WTC11 (cell line): Measurements from ENCODE around the gene SAMD10. TPM values are rescaled to one million over a fixed set of nuclear protein-coding genes. Genes with fewer than 3 reads are reported as not detected.

Source experiments
- ATAC-seq: fragments of 200-7000 bp; cut with Tn5 transposase; 2 replicates; pipeline ENCODE4 v1.10.0; 2021; ENCODE audit warnings: mild to moderate bottlenecking, moderate library complexity
- CTCF ChIA-PET: fragments of 300-600 bp; sonication (Branson Sonifier 250); formaldehyde crosslinking; loops from one replicate; lab custom pipeline; 2021; ENCODE audit warnings: antibody characterized with exemption; lab: Charles Lee
- POLR2A ChIA-PET: fragments of 350-600 bp; sonication (Branson Sonifier 250); formaldehyde crosslinking; loops from one replicate; lab custom pipeline; 2021; ENCODE audit warnings: antibody characterized with exemption; lab: Charles Lee
- DNase-seq: peaks from one replicate; pipeline ENCODE4 v3.0.0; 2021; ENCODE audit warnings: low spot score
- H3K27ac Mint-ChIP-seq: 2 replicates; pipeline ENCODE4 v1.8.0; 2021; ENCODE audit warnings: mixed read lengths
- H3K27me3 Mint-ChIP-seq: 2 replicates; pipeline ENCODE4 v1.8.0; 2021; ENCODE audit warnings: low read depth, mild to moderate bottlenecking, moderate library complexity, mixed read lengths
- H3K36me3 Mint-ChIP-seq: 2 replicates; pipeline ENCODE4 v1.8.0; 2021; ENCODE audit warnings: mixed read lengths
- H3K4me1 Mint-ChIP-seq: 2 replicates; pipeline ENCODE4 v1.8.0; 2022; ENCODE audit warnings: mixed read lengths
- H3K4me3 Mint-ChIP-seq: 2 replicates; pipeline ENCODE4 v1.8.0; 2021; ENCODE audit warnings: mild to moderate bottlenecking, moderate library complexity, mixed read lengths
- H3K9me3 Mint-ChIP-seq: 2 replicates; pipeline ENCODE4 v1.8.0; 2021; ENCODE audit warnings: mixed read lengths
- CBFB ChIP-seq: sonication (generic); formaldehyde crosslinking; IDR thresholded peaks from 2 replicates; pipeline ENCODE4 v1.8.1; 2022; ENCODE audit warnings: mild to moderate bottlenecking, low read depth, missing genetic modification reagents
- FOXK1 ChIP-seq: sonication (generic); formaldehyde crosslinking; IDR thresholded peaks from 2 replicates; pipeline ENCODE4 v1.8.0; 2022; ENCODE audit warnings: mild to moderate bottlenecking, moderate library complexity, missing genetic modification reagents
- GTF2I ChIP-seq: fragments of 250-450 bp; sonication (Bioruptor Pico); conservative IDR thresholded peaks from 2 replicates; pipeline ENCODE4 v1.4.0; 2021; ENCODE audit warnings: mild to moderate bottlenecking
- HMGA2 ChIP-seq: fragments of 250-450 bp; sonication (Bioruptor Pico); IDR thresholded peaks from 2 replicates; pipeline ENCODE4 v1.4.0; 2021; ENCODE audit warnings: mild to moderate bottlenecking, moderate library complexity
- IRF2 ChIP-seq: sonication (generic); formaldehyde crosslinking; IDR thresholded peaks from 2 replicates; pipeline ENCODE4 v1.8.0; 2022; ENCODE audit warnings: low read depth, missing genetic modification reagents, borderline replicate concordance
- NFATC4 ChIP-seq: fragments of 250-450 bp; sonication (Bioruptor Pico); IDR thresholded peaks from 2 replicates; pipeline ENCODE4 v1.9.0; 2021; ENCODE audit warnings: mild to moderate bottlenecking
- OVOL2 ChIP-seq: fragments of 250-450 bp; sonication (Bioruptor Pico); IDR thresholded peaks from 2 replicates; pipeline ENCODE4 v1.9.0; 2021; ENCODE audit warnings: mild to moderate bottlenecking, borderline replicate concordance
- SMAD3 ChIP-seq: sonication (generic); formaldehyde crosslinking; IDR thresholded peaks from 2 replicates; pipeline ENCODE4 v1.8.0; 2022; ENCODE audit warnings: missing genetic modification reagents, mild to moderate bottlenecking, borderline replicate concordance
- TCF7 ChIP-seq: sonication (generic); formaldehyde crosslinking; IDR thresholded peaks from 2 replicates; pipeline ENCODE4 v1.8.0; 2022; ENCODE audit warnings: mild to moderate bottlenecking, low read depth, missing genetic modification reagents, moderate library complexity
- TEAD1 ChIP-seq: sonication (generic); formaldehyde crosslinking; IDR thresholded peaks from 2 replicates; pipeline ENCODE4 v1.8.0; 2022; ENCODE audit warnings: mild to moderate bottlenecking, missing genetic modification reagents
- TEAD4 ChIP-seq: sonication (generic); formaldehyde crosslinking; IDR thresholded peaks from 2 replicates; pipeline ENCODE4 v1.8.0; 2022; ENCODE audit warnings: mild to moderate bottlenecking, missing genetic modification reagents
- TP53 ChIP-seq: sonication (generic); formaldehyde crosslinking; IDR thresholded peaks from 2 replicates; pipeline ENCODE4 v1.8.1; 2023; ENCODE audit warnings: mild to moderate bottlenecking, missing genetic modification reagents
- ZNF121 ChIP-seq: sonication (generic); formaldehyde crosslinking; IDR thresholded peaks from 2 replicates; pipeline ENCODE4 v1.8.0; 2023; ENCODE audit warnings: missing genetic modification reagents
- total RNA-seq: library from RNA; stranded (reverse); gene quantifications from 3 replicates; pipeline ENCODE4 v1.2.3, GENCODE V29; 2021
- TF ChIP-seq, protein P1 (sequence below): fragments of 250-450 bp; sonication (Bioruptor Pico); conservative IDR thresholded peaks from 2 replicates; pipeline ENCODE4 v1.9.0; 2021; ENCODE audit warnings: mild to moderate bottlenecking
- TF ChIP-seq, protein P2 (sequence below): sonication (generic); formaldehyde crosslinking; IDR thresholded peaks from 2 replicates; pipeline ENCODE4 v1.8.1; 2022; ENCODE audit warnings: mild to moderate bottlenecking, moderate library complexity, missing genetic modification reagents
- TF ChIP-seq, protein P3 (sequence below): sonication (generic); formaldehyde crosslinking; IDR thresholded peaks from 2 replicates; pipeline ENCODE4 v1.8.0; 2022; ENCODE audit warnings: mild to moderate bottlenecking, missing genetic modification reagents
- TF ChIP-seq, protein P4 (sequence below): sonication (generic); formaldehyde crosslinking; IDR thresholded peaks from 2 replicates; pipeline ENCODE4 v1.8.1; 2023; ENCODE audit warnings: mild to moderate bottlenecking, missing genetic modification reagents, moderate library complexity

Gene SAMD10
- total RNA-seq, 1 experiment from 2014 or later: 6.2 TPM

DNA sequence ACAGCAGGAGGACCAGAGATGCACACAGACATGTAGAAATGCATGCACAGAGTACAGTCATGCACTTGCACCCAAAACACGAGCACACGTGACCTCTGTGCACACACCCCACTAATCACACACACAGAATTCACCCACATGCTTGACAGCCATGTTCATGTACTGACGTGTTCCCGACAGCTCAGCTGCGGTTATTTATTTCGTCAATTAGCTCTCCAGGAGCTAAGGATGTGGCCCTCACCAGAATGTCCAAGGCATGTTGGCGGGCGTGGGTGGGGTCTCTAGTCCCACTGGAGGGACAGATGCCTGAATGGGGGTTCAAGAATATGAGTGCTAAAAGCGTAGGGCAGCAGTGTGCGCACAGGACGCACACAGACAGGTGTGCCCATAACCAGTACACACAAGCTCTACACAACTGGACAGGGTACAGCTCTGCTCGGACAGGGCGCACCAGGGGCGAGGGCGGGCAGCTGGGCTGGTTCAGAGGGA is 919 bp upstream of the SAMD10 start:
- DNase-seq (no peak), ATAC-seq (no peak)
- H3K36me3 Mint-ChIP-seq: peaks cover 19% of the 10 kb centered on the region
- peak overlapping the region; percentile 94 for H3K4me3 Mint-ChIP-seq
- peak overlapping the region; percentile 87 for H3K27ac Mint-ChIP-seq
- peaks cover 21% of the 10 kb centered on the region for H3K4me1 Mint-ChIP-seq
- CTCF ChIA-PET: interaction anchor here (0.6 to 3.1 kb wide), 77 partner anchors 8 to 704 kb away, joined by 3 to 51 read pairs (median 5); partner anchors contain the start of genes ARFRP1, C20orf204, DNAJC5 and HELZ2
- peaks cover 10% of the 10 kb centered on the region for H3K27me3 Mint-ChIP-seq
- POLR2A ChIA-PET: interaction anchor here (0.6 to 1.3 kb wide), 4 partner anchors 23 to 1914 kb away, joined by 3 to 4 read pairs (median 3); partner anchors contain the start of gene UCKL1
- no peak for TF ChIP-seq TCF7 (CRISPR knock-in tag)
- no peak for TF ChIP-seq FOXK1 (CRISPR knock-in tag)
- TF ChIP-seq OVOL2: no peak
- no peak for TF ChIP-seq HMGA2
- no peak for TF ChIP-seq TEAD4 (CRISPR knock-in tag)
- no peak for TF ChIP-seq SMAD3 (CRISPR knock-in tag)
- TF ChIP-seq, protein P1, sequence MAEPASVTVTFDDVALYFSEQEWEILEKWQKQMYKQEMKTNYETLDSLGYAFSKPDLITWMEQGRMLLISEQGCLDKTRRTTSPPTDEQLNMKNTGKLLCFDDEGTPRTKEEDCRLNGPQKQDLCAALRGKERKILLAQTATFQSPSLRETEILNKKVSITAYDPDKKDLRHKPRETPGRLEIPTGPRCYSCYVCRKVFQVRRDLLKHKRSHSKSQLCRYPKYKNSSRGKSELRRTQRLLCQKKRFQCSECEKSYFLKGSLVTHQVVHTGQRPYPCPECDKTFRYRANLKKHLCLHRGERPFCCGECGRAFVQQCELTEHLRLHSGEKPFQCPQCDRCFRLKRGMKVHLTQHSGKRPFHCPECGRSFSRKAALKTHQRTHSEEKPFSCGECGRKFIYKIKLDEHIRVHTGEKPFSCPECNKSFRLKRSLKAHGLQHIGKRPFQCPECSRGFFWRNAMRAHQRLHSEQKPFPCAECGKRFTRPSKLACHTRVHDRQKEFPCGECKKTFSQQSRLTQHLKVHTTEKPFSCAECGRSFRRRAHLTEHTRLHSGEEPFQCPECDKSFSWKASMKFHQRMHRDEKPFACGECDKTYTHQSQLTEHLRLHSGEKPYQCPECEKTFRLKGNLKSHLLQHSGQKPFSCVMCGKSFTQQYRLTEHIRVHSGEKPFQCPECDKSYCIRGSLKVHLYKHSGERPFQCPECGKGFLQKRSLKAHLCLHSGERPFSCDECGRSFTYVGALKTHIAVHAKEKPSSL (CRISPR knock-in tag): no peak
- no peak for TF ChIP-seq NFATC4 (CRISPR knock-in tag)
- no peak for TF ChIP-seq CBFB
- TF ChIP-seq, protein P2, sequence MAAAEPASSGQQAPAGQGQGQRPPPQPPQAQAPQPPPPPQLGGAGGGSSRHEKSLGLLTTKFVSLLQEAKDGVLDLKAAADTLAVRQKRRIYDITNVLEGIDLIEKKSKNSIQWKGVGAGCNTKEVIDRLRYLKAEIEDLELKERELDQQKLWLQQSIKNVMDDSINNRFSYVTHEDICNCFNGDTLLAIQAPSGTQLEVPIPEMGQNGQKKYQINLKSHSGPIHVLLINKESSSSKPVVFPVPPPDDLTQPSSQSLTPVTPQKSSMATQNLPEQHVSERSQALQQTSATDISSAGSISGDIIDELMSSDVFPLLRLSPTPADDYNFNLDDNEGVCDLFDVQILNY (CRISPR knock-in tag): no peak
- TF ChIP-seq, protein P3, sequence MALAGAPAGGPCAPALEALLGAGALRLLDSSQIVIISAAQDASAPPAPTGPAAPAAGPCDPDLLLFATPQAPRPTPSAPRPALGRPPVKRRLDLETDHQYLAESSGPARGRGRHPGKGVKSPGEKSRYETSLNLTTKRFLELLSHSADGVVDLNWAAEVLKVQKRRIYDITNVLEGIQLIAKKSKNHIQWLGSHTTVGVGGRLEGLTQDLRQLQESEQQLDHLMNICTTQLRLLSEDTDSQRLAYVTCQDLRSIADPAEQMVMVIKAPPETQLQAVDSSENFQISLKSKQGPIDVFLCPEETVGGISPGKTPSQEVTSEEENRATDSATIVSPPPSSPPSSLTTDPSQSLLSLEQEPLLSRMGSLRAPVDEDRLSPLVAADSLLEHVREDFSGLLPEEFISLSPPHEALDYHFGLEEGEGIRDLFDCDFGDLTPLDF (CRISPR knock-in tag): no peak
- TF ChIP-seq, protein P4, sequence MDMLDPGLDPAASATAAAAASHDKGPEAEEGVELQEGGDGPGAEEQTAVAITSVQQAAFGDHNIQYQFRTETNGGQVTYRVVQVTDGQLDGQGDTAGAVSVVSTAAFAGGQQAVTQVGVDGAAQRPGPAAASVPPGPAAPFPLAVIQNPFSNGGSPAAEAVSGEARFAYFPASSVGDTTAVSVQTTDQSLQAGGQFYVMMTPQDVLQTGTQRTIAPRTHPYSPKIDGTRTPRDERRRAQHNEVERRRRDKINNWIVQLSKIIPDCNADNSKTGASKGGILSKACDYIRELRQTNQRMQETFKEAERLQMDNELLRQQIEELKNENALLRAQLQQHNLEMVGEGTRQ (CRISPR knock-in tag): no peak
- TF ChIP-seq IRF2 (CRISPR knock-in tag): no peak
- no peak for TF ChIP-seq TEAD1 (CRISPR knock-in tag)
- TF ChIP-seq ZNF121 (CRISPR knock-in tag): no peak
- TF ChIP-seq GTF2I: no peak
- no peaks in the 10 kb centered on the region for H3K9me3 Mint-ChIP-seq

DNA sequence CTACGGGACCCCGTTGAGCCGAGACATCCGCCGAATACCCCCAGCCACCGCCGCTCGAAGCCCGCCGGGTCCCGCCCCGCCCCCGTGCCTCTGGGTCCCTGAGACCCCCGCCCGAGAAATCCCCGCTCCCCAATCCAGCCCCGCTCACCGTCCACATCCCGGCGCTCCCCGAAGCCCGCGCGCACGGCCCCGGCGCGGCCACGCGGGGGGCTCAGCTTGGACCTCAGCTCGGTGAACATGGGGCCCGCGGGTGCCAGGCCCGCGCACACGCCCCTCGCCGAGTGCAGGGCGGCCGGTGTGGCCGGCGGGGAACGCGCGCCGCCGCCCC is 249 bp downstream of the SAMD10 start:
- TF ChIP-seq TP53 (0 out of 2 replicates have a peak, but pooled peaks have one; percentile 21), TEAD1 (CRISPR knock-in tag) (no peak)
- TF ChIP-seq, all 79 proteins: peak for 1
- Mint-ChIP-seq H3K27ac (no peak overlapping the region), H3K36me3 (peaks cover 8% of the 10 kb centered on the region), H3K9me3 (no peaks in the 10 kb centered on the region), H3K4me1 (peaks cover 21% of the 10 kb centered on the region), H3K4me3 (peak overlapping the region; percentile 76), H3K27me3 (peaks cover 10% of the 10 kb centered on the region)
- DNase-seq (peak; percentile 45), ATAC-seq (no peak)
- ChIA-PET CTCF (interaction anchor here (0.7 to 3.1 kb wide), 20 partner anchors 18 to 483 kb away, joined by 3 to 51 read pairs (median 12); partner anchors contain the start of genes C20orf204, DNAJC5, LKAAEAR1 and PTK6), POLR2A (interaction anchor here (1.3 kb wide), 1 partner anchor 22 kb away, joined by 4 read pairs; no protein-coding TSS in a partner anchor)
